SU-DHL-6 (cell line): ENCODE data around the gene ZNF768.

Source experiments
- EZH2phosphoT487 ChIP-seq: fragments of 200-600 bp; sonication (generic), shearing (Covaris generic); conservative IDR thresholded peaks from 2 replicates; pipeline ENCODE4 v1.6.1; 2018; ENCODE audit warnings: mild to moderate bottlenecking, antibody characterized with exemption, low read length, moderate library complexity, mixed read lengths
- TF ChIP-seq, protein P1 (sequence below): fragments of 200-600 bp; sonication (generic); IDR thresholded peaks from one replicate; pipeline ENCODE4 v1.5.1; 2017; ENCODE audit warnings: antibody characterized with exemption, mild to moderate bottlenecking, low read length, moderate library complexity; ENCODE audit not compliant: insufficient read depth, poor library complexity, severe bottlenecking

DNA sequence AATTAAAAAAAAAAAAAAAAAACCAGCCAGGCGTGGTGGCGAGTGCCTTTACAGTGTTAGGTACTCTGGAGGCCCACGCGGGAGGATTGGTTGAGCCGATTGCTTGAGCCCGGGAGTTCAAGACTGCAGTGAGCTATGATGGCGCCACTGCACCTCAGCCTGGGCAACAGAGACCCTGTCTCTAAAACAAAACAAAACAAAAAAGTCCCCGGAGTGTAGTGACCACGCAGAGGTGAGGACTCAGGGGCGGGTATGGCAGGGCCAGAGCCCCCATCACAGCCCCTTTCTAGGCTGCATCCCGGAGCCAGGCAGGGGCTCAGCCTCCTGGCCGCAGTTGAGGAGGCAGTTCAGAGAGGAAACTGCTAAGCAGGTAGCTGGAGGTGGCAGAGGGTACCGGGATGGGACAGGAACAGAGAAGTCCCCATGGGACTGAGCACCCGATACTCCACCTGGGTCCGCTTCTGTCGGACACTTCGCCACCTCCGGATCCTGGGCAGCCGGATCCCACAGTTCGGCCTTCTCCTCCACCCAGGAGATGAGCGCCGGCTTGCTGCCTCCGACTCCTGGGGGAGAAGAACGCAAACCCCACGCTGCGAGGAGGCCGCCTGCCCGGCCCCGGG is 7.5 kb upstream of the ZNF768 start:
- TF ChIP-seq, protein P1, sequence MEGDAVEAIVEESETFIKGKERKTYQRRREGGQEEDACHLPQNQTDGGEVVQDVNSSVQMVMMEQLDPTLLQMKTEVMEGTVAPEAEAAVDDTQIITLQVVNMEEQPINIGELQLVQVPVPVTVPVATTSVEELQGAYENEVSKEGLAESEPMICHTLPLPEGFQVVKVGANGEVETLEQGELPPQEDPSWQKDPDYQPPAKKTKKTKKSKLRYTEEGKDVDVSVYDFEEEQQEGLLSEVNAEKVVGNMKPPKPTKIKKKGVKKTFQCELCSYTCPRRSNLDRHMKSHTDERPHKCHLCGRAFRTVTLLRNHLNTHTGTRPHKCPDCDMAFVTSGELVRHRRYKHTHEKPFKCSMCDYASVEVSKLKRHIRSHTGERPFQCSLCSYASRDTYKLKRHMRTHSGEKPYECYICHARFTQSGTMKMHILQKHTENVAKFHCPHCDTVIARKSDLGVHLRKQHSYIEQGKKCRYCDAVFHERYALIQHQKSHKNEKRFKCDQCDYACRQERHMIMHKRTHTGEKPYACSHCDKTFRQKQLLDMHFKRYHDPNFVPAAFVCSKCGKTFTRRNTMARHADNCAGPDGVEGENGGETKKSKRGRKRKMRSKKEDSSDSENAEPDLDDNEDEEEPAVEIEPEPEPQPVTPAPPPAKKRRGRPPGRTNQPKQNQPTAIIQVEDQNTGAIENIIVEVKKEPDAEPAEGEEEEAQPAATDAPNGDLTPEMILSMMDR = no peak
- TF ChIP-seq EZH2phosphoT487 = no peak
